ENCODE results near the gene TTF1. TPM values are rescaled to one million over a fixed set of nuclear protein-coding genes. Genes with fewer than 3 reads are reported as not detected.

The TTF1 gene
- total RNA-seq, 1 donor = 8.3 TPM

GRCh38 chr9:132430998-132431397 lies 24.4 kb upstream of the TTF1 start:
- H3K79me2 ChIP-seq (ENCODE audit: insufficient read depth, low read length) = no peaks in the 10 kb centered on the region
- peaks cover 60% of the 10 kb centered on the region for H3K27me3 ChIP-seq (ENCODE audit: insufficient read depth, low read length)
- H3K4me3 ChIP-seq (ENCODE audit: insufficient read depth, low read length) = no peak overlapping the region
- no peak overlapping the region for H3K27ac ChIP-seq (ENCODE audit: low read depth, low read length)
- H3K9me3 ChIP-seq (ENCODE audit: low read depth, low read length) = no peaks in the 10 kb centered on the region
- H2AFZ ChIP-seq (ENCODE audit: low read length) = no peak overlapping the region
- no peak for TF ChIP-seq CTCF (IDR thresholded peaks at IDR 0.05; ENCODE audit: extremely low read depth, low read depth, low read length)
- no peaks in the 10 kb centered on the region for H4K20me1 ChIP-seq (ENCODE audit: insufficient read depth, low read length)
- H3K4me2 ChIP-seq (ENCODE audit: insufficient read depth, low read length) = no peak overlapping the region
- DNase-seq (ENCODE audit: insufficient read length, low spot score, missing footprints) = no peak
- H3K36me3 ChIP-seq (ENCODE audit: insufficient read depth, low read length) = no peaks in the 10 kb centered on the region
- no peaks in the 10 kb centered on the region for H3K4me1 ChIP-seq (ENCODE audit: insufficient read depth, low read length)

- Histone ChIP-seq H3K27ac (ENCODE audit: low read depth, low read length) (no peak overlapping the region), H3K9me3 (ENCODE audit: low read depth, low read length) (no peaks in the 10 kb centered on the region), H3K79me2 (ENCODE audit: insufficient read depth, low read length) (no peaks in the 10 kb centered on the region), H4K20me1 (ENCODE audit: insufficient read depth, low read length) (no peaks in the 10 kb centered on the region), H3K27me3 (ENCODE audit: insufficient read depth, low read length) (peaks cover 66% of the 10 kb centered on the region), H3K36me3 (ENCODE audit: insufficient read depth, low read length) (no peaks in the 10 kb centered on the region), H3K4me1 (ENCODE audit: insufficient read depth, low read length) (no peaks in the 10 kb centered on the region), H2AFZ (ENCODE audit: low read length) (no peak overlapping the region), H3K4me2 (ENCODE audit: insufficient read depth, low read length) (no peak overlapping the region), H3K4me3 (ENCODE audit: insufficient read depth, low read length) (no peak overlapping the region)
- DNase-seq (ENCODE audit: insufficient read length, low spot score, missing footprints) = no peak
- TF ChIP-seq CTCF (IDR thresholded peaks at IDR 0.05; ENCODE audit: extremely low read depth, low read depth, low read length) = no peak
Observed at GRCh38 chr9:132426639-132427414, 20.2 kb upstream of the TTF1 start.

- no peaks in the 10 kb centered on the region for H4K20me1 ChIP-seq (ENCODE audit: insufficient read depth, low read length)
Observed at GRCh38 chr9:132425675-132426062, 19.0 kb upstream of the TTF1 start.

More at GRCh38 chr9:132425675-132426062, 19.0 kb upstream of the TTF1 start:
- Histone ChIP-seq H3K79me2 (ENCODE audit: insufficient read depth, low read length) (no peaks in the 10 kb centered on the region), H3K4me1 (ENCODE audit: insufficient read depth, low read length) (no peaks in the 10 kb centered on the region), H3K27me3 (ENCODE audit: insufficient read depth, low read length) (peaks cover 60% of the 10 kb centered on the region), H3K4me3 (ENCODE audit: insufficient read depth, low read length) (no peak overlapping the region), H3K27ac (ENCODE audit: low read depth, low read length) (no peak overlapping the region), H3K9me3 (ENCODE audit: low read depth, low read length) (no peaks in the 10 kb centered on the region), H2AFZ (ENCODE audit: low read length) (no peak overlapping the region), H3K4me2 (ENCODE audit: insufficient read depth, low read length) (no peak overlapping the region), H3K36me3 (ENCODE audit: insufficient read depth, low read length) (no peaks in the 10 kb centered on the region)
- DNase-seq (ENCODE audit: insufficient read length, low spot score, missing footprints) = no peak
- TF ChIP-seq CTCF (IDR thresholded peaks at IDR 0.05; ENCODE audit: extremely low read depth, low read depth, low read length) = no peak

Data from osteoblast (primary cell).